OCI-LY3 (cell line): ENCODE measurements around the gene NARF.
"Not testable (repeated sequence)": the region's sequence is repeated elsewhere in the genome, so short reads cannot be mapped to it uniquely, and the experiment has no call there.

Experiments
- EZH2phosphoT487 ChIP-seq: fragments of 200-600 bp; shearing (Covaris generic); IDR thresholded peaks from 2 replicates; pipeline ENCODE4 v1.6.1; 2018; ENCODE audit warnings: antibody characterized with exemption, mixed run types, low read depth
- TF ChIP-seq, protein P1 (sequence below): fragments of 200-600, 300-600 bp; sonication (generic); IDR thresholded peaks from 2 replicates; pipeline ENCODE4 v1.5.1; 2014; ENCODE audit warnings: antibody characterized with exemption, low read length, low read depth

DNA sequence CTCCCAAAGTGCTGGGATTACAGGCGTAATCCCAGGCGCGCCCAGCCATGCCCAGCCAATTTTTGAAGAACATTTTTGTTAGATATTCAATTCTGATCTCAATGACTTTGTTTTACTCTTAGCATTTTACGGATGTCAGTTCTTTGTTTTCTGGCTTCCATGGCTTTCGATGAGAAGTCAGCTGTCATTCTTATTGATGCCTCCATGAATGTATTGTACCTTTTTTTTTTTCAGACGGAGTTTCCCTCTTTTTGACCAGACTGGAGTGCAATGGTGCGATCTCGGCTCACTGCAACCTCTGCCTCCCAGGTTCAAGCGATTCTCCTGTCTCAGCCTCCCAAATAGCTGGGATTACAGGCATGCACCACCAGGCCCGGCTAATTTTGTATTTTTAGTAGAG is 55.3 kb downstream of the NARF start:
- TF ChIP-seq, protein P1, sequence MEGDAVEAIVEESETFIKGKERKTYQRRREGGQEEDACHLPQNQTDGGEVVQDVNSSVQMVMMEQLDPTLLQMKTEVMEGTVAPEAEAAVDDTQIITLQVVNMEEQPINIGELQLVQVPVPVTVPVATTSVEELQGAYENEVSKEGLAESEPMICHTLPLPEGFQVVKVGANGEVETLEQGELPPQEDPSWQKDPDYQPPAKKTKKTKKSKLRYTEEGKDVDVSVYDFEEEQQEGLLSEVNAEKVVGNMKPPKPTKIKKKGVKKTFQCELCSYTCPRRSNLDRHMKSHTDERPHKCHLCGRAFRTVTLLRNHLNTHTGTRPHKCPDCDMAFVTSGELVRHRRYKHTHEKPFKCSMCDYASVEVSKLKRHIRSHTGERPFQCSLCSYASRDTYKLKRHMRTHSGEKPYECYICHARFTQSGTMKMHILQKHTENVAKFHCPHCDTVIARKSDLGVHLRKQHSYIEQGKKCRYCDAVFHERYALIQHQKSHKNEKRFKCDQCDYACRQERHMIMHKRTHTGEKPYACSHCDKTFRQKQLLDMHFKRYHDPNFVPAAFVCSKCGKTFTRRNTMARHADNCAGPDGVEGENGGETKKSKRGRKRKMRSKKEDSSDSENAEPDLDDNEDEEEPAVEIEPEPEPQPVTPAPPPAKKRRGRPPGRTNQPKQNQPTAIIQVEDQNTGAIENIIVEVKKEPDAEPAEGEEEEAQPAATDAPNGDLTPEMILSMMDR, result not testable (repeated sequence)
- not testable (repeated sequence) for TF ChIP-seq EZH2phosphoT487
